GM03348 (cell line): ENCODE data around the gene IGLON5.

ENCODE experiments used
- DNase-seq: peaks from one replicate; pipeline ENCODE4 v3.0.0; 2012; ENCODE audit warnings: low spot score

Gene IGLON5

GRCh38 chr19:51365211-51365964 lies 53.9 kb downstream of the IGLON5 start:
- peak; percentile 48 for DNase-seq

DNA sequence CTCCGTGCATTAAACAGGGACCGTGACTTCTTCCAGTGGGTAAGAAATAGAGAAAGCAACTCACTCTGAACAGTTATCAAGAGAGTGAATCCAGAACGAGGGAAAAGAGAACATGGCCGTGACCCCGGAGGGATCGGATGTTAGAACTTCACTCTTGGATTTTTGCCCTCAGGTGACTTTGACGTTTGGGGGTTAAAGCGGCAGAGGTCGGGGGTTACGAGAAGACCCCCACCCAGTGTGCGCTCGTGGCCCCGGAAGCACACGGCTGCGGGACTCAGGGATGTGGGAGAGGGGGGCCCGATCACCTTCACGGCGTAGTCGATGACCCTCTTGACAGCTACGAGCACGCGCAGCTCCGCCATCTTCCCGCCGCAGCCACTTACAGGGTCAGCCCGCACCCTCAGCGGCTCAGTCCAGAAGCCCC lies 54.5 kb downstream of the IGLON5 start, which contains the start of gene ETFB:
Gene ETFB (minus strand): TSS at position 424 of the 424 bp plus-strand sequence. CDS start 62 bp downstream, at position 362.
- no peak for DNase-seq

- DNase-seq: peak; percentile 99
Observed at GRCh38 chr19:51366389-51367254, 55.2 kb downstream of the IGLON5 start.

DNA sequence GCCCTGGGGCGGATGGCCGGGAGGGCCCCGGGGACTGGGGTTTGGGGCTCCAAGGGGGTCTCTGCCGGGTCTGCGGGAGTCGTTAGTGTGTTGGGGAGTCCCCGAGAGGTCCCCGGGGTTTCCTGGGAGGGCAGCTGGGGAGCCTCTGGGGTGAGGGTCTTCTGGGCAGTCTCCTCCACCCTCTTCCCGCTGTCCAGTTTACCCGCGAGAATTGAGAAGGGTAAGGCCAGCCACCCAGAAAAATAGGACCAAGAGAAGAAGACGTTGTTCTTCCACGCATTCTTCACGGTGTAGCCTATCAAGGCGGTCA lies 55.8 kb downstream of the IGLON5 start:
- DNase-seq: no peak

- peak; percentile 99 for DNase-seq
Observed at GRCh38 chr19:51367565-51368365, 56.3 kb downstream of the IGLON5 start.

- peak; percentile 39 for DNase-seq
Observed at GRCh38 chr19:51368366-51369282, 57.2 kb downstream of the IGLON5 start, which contains the start of gene CLDND2. CLDND2 (minus strand) TSS chr19:51369003; CDS start chr19:51368577, 426 bp downstream.

GRCh38 chr19:51370230-51370629 lies 58.8 kb downstream of the IGLON5 start:
- no peak for DNase-seq

GRCh38 chr19:51371186-51371690 lies 59.8 kb downstream of the IGLON5 start:
- DNase-seq: no peak

- no peak for DNase-seq
Observed at GRCh38 chr19:51372021-51372648, 60.7 kb downstream of the IGLON5 start.

DNA sequence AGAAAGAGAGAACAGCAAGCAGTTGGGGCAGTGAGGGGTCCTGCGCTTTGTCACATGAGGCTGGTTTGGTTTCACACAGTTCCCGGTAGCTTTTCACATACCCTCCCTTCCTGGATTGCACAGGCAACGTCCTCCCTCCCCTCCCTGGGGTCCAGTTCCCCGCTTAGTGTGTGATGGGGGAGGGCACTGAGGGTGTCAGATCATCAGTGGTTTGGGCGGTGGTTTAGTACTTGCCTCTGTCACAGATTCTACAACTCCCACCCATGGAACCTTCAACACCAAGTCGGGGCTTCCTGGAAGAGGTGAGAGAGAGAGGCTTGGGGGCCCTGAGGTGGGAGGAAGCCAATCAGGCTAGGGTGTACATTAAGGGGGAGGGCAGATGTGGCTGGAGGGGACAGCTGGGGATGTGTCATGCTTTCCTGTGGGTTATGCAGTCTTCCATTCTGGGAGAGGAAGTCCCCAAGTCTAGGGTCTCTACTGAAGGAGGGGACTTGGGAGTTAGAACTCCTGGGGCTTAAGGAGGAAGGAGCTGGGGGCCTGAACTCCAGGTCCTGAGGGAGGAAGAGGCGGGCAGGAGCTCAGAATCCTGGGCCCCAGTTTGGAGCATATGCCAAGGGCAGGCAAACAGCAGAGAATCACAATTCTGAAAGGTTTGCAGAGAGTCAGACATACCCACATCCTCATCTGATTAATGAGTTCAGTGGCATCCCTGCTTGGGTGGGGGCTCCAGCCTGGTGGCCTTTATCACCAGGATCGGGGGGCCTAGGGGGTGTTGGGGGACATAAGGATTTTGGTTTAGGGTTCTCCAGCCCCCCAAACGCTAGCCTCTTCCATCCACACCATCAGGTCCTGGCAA lies 61.4 kb downstream of the IGLON5 start, which contains the start of gene NKG7:
Gene NKG7 (minus strand): TSS at position 6 of the 856 bp plus-strand sequence. CDS start 119 bp downstream, outside the sequence.
- DNase-seq: no peak

DNA sequence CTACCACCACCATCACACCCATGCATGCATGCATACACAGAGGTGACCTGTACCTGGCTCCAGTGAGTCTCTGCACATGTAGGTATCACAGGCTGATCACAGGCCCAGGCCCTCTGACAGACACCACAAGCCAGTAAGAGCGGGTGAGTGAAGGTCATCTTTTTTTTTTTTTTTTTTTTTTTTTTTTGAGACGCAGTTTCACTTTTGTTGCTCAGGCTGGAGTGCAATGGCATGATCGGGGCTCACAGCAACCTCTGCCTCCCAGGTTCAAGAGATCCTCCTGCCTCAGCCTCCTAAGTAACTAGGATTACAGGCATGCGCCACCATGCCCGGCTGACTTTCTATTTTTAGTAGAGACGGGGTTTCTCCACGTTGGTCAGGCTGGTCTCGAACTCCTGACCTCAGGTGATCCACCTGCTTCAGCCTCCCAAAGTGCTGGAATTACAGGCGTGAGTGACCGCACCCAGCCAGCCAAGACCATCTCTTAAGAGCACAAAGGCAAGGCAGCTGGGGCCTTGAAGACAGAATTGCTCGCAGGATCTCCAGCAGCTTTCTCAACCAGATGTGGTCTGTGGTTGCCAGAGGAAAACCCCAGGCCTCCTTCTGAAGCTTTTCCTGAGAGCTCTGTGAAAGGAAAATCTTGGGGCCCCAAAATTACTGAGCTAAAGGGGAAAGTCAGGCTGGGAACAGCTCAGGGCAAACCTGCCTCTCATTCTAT lies 64.2 kb downstream of the IGLON5 start:
- DNase-seq: no peak

- DNase-seq: no peak
Observed at GRCh38 chr19:51377422-51377821, 66.0 kb downstream of the IGLON5 start.

DNA sequence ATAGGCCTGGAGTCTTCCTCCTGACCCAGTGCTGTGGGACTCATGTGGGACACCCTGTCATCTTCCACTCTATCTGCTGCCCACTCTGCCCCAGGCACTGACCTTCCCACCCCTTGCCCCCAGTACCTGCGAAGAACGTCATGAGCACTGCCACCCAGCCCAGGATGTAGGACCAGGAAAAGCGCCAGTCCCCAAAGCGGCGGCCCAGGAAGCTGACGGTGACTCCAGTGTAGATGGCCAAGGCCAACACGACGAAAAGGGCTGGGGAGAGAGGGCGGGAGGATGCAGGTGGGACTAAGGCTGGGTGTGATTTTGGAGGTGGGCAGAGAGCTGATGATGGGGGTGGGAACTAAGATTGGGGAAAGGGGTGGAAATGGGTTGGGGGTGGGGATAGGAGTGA lies 68.9 kb downstream of the IGLON5 start:
- DNase-seq: no peak
